Erythroblast (primary cell): Measurements from ENCODE around the gene DHDDS.
A peak's percentile ranks its signal among the peaks of the same experiment; 100 is the strongest.
"Not testable (repeated sequence)": the region's sequence is repeated elsewhere in the genome, so short reads cannot be mapped to it uniquely, and the experiment has no call there.

Experiments
- DNase-seq, 2 experiments: peaks; one replicate each; lab custom pipeline; 2025; lab: John Stamatoyannopoulos, UW
- GATA1 ChIP-seq: IDR thresholded peaks from 2 replicates; pipeline ENCODE4 v1.6.1; 2011; ENCODE audit warnings: low read depth, mild to moderate bottlenecking, control low read depth, low read length, moderate library complexity
- POLR2A ChIP-seq: IDR thresholded peaks from 2 replicates; pipeline ENCODE4 v1.6.1; 2011; ENCODE audit warnings: mild to moderate bottlenecking, low read length

Gene DHDDS, protein sequence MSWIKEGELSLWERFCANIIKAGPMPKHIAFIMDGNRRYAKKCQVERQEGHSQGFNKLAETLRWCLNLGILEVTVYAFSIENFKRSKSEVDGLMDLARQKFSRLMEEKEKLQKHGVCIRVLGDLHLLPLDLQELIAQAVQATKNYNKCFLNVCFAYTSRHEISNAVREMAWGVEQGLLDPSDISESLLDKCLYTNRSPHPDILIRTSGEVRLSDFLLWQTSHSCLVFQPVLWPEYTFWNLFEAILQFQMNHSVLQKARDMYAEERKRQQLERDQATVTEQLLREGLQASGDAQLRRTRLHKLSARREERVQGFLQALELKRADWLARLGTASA

GRCh38 chr1:26431979-26432695 is at the start of gene DHDDS:
TSS of gene DHDDS (plus strand) at chr1:26432321. CDS start at chr1:26432946, 625 bp downstream.
- peak; percentile 99 to 100 for DNase-seq
- TF ChIP-seq POLR2A: peak; percentile 96
- no peak for TF ChIP-seq GATA1

GRCh38 chr1:26384076-26384475 is 48.0 kb upstream of the DHDDS start:
- TF ChIP-seq GATA1 (no peak), POLR2A (no peak)
- no peak for DNase-seq

GRCh38 chr1:26385063-26385462 is 47.1 kb upstream of the DHDDS start:
- not testable (repeated sequence) for DNase-seq

DNA sequence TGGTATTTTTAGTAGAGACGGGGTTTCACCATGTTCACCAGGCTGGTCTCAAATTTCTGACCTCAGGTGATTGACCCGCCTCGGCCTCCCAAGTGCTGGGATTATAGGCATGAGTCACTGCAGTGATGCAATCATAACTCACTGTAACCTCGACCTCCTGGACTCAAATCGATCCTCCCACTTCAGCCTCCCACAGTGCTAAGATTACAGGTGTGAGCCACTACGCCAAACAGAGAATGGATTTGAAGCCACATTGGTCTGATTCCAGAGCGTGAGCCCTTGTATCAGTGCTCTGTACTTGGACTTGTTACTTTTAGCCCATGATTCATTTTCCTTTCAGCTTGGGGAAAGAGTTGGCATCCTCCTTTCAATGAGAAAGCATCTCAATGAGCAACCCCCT is 44.7 kb upstream of the DHDDS start:
- no peak for TF ChIP-seq GATA1
- TF ChIP-seq POLR2A: no peak
- DNase-seq: peak in 1 of 2 experiments; percentile 17

DNA sequence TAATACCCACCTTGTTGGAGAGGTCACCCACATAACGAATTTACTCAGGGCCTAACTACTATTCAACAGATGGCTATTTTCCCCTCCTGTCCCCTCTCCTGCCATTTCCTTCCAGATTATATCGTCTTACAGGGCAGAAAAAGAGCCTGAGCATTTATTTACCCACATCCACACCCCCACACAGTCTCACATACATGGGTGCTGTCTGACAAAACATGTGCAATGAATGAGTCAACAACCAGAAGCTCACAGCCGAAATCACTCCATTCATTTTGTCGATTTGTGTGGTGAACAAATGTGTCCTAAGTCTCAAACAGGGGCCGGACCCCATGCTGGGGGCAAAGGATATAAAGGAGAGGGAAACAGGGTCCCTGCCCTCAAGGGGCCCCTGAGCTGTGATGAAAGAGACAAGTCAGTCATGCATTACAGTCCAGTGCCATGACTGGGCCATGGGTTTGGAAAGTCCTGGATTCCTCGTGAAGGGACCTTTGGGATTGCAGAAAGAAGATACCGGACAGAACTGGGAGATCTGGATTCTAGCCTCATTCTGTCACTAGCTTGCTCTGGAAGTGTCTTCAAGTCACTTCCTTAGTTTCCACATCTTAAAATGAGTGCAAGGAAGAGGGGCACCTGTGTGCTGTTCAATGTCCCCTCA is 43.2 kb upstream of the DHDDS start:
- TF ChIP-seq GATA1 (no peak), POLR2A (no peak)
- no peak for DNase-seq

DNA sequence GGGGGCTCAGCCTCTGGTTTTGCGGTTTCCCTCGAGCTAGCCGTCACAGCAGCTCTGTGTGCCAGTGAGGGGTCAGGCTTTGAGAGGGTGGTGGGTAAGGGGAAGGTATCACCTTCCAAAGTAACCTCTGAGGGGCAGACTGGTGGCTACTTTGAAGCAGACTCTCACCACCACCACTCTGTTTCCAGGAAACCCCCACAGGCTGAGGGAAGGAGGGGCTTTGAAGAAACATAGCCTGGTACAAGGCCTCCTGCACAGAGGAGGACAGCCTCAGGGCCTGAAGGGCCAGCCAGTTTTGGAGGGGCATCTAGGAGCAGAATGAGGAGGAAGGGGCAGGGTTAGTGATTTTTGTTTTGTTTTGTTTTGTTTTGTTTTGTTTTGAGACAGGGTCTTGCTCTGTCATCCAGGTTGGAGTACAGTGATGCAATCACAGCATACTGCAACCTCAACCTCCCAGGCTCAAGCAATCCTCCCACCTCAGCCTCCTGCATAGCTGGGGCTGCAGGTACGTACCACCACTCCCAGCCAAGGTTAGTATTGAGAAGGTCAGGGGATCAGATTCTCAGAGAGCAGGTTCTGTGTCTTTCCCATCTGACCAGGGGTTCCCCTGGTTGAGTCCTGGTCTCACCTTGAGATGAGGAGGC is 42.4 kb upstream of the DHDDS start:
- DNase-seq: no peak
- TF ChIP-seq POLR2A (no peak), GATA1 (no peak)

GRCh38 chr1:26391450-26391849 is 40.7 kb upstream of the DHDDS start:
- peak in 1 of 2 experiments; percentile 77 for DNase-seq
- TF ChIP-seq GATA1 (no peak), POLR2A (no peak)

DNA sequence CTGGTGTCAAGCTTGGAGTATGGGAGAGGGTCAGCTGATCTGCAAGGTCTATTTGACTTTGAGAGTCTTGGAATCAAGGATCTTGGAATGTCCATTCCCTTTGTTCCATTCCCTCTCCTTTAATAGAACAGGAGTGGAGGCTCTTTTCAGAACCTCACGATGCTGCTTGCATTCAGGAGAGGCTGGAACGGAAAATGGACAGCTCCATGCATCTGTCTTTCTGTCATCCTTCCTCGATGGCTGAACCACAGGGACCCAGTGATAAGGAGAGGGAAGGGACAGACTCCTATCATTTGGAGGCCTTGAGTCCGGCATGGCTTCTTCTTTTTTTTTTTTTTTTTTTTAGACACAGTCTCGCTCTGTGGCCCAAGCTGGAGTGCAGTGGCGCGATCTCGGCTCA is 36.4 kb upstream of the DHDDS start:
- TF ChIP-seq GATA1: no peak
- no peak for TF ChIP-seq POLR2A

GRCh38 chr1:26399034-26399433 is 33.1 kb upstream of the DHDDS start:
- DNase-seq: no peak
- TF ChIP-seq POLR2A: no peak
- no peak for TF ChIP-seq GATA1

More for the DNA sequence above, 36.4 kb upstream of the DHDDS start:
- DNase-seq: no peak

DNA sequence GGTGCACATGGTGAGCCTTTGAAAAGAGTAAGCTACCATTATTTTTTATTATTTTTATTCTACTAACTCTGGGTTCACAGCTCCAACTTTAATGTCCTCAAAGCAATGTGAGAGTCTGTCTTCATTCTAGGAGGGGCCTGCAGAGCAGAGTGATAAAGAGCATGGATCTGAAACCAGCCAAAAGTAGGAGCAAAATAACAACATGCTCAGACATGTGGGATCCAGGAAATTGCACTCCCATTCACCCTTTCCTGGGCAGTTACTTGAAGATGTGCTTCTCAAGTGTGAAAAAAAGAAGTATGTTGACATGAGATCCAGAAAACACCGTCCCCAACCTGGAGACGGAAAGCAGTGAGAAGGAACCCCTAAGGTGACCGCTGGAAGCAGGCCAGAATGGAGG is 30.2 kb upstream of the DHDDS start:
- DNase-seq: no peak
- TF ChIP-seq POLR2A (no peak), GATA1 (no peak)

DNA sequence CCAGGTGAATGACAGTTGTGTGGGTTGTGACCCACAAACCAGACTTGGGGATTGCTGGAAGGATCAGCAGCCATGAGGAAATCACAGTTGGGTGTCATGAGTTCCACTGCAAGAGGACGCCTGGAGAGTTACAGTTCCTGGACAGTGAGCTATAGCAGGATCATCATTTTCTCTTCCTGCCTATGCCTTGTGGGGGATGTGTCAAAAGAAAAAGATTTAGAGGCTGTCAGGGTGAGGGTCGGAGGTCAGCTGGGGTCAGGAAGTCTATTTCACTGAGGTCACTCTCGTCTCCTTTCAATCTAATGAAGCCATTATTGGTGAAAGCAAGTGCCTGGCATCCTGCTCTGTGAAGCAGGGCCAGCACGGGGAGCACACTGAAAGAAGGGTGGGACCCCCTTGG is 28.5 kb upstream of the DHDDS start:
- DNase-seq: no peak
- TF ChIP-seq POLR2A: no peak
- TF ChIP-seq GATA1: no peak

- DNase-seq: no peak
- TF ChIP-seq GATA1: no peak
- no peak for TF ChIP-seq POLR2A
Measured at GRCh38 chr1:26404641-26405040, 27.5 kb upstream of the DHDDS start.

DNA sequence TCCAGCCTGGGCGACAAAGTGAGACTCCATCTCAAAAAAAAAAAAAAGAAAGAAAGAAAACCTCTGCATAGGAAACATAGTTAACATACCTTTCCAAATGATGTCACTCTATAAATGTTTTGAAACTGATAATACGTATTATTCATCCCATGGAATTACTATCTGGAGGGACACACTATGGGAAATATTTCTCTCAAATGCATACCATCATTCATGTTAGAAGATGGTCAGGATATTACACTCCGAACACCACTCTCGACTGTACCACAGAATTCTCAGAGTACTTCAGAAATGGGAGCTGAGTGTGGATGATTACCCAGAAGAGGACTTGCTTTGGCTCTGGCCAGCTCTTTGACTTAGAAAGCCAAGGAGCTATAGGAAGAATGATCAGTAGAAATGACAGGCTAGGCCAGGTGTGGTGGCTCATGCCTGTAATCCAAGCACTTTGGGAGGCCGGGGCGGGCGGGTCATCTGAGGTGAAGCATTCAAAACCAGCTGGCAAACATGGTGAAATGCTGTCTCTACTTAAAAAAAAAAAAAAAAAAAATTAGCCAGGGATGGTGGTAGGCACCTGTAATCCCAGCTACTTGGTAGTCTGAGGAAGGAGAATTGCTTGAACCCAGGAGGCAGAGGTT is 26.7 kb upstream of the DHDDS start:
- no peak for DNase-seq
- TF ChIP-seq GATA1 (no peak), POLR2A (no peak)
